Transverse colon (tissue), 3 donors: ENCODE results near the gene SALL1.

Source experiments
- CTCF ChIP-seq, 5 experiments: fragments of 200-600 bp in 3 of 5; fragments of 450-650 bp in 2 of 5; sonication (generic) in 3 of 5; IDR thresholded peaks; 1 replicate in 2 of 5; 2 replicates in 3 of 5; pipeline ENCODE4 v1.5.1; 2016 to 2017; ENCODE audit warnings: antibody characterized with exemption in 5 of 5, inconsistent platforms in 3 of 5, mild to moderate bottlenecking in 2 of 5, moderate library complexity in 1 of 5
- EP300 ChIP-seq: sonication (generic); formaldehyde crosslinking; IDR thresholded peaks from one replicate; pipeline ENCODE4 v1.6.1; 2017; ENCODE audit warnings: antibody characterized with exemption, low read depth
- POLR2A ChIP-seq: fragments of 450-650 bp; IDR thresholded peaks from one replicate; pipeline ENCODE4 v1.6.1; 2016; ENCODE audit warnings: antibody characterized with exemption, mild to moderate bottlenecking, moderate library complexity

GRCh38 chr16:51125992-51126391 is 25.1 kb downstream of the SALL1 start:
- TF ChIP-seq CTCF (IDR thresholded peaks at IDR 0.05) (no peak), POLR2A (no peak), EP300 (no peak)
